Gastrocnemius medialis (tissue), 4 donors: Measurements from ENCODE around the gene RPS5.

Source experiments
- CTCF ChIP-seq, 5 experiments: fragments of 450-650 bp in 3 of 5; fragments of 200-600 bp in 2 of 5; sonication (generic) in 2 of 5; IDR thresholded peaks in 4 of 5; conservative IDR thresholded peaks in 1 of 5; 1 replicate in 4 of 5; 2 replicates in 1 of 5; pipeline ENCODE4 v1.5.1; 2016 to 2019; ENCODE audit warnings: antibody characterized with exemption in 5 of 5, mild to moderate bottlenecking in 3 of 5, moderate library complexity in 3 of 5
- POLR2A ChIP-seq, 2 donors: fragments of 450-650 bp; IDR thresholded peaks; one replicate each; pipeline ENCODE4 v1.6.1; 2017; ENCODE audit warnings: antibody characterized with exemption in 2 of 2, mild to moderate bottlenecking in 2 of 2, moderate library complexity in 2 of 2

DNA sequence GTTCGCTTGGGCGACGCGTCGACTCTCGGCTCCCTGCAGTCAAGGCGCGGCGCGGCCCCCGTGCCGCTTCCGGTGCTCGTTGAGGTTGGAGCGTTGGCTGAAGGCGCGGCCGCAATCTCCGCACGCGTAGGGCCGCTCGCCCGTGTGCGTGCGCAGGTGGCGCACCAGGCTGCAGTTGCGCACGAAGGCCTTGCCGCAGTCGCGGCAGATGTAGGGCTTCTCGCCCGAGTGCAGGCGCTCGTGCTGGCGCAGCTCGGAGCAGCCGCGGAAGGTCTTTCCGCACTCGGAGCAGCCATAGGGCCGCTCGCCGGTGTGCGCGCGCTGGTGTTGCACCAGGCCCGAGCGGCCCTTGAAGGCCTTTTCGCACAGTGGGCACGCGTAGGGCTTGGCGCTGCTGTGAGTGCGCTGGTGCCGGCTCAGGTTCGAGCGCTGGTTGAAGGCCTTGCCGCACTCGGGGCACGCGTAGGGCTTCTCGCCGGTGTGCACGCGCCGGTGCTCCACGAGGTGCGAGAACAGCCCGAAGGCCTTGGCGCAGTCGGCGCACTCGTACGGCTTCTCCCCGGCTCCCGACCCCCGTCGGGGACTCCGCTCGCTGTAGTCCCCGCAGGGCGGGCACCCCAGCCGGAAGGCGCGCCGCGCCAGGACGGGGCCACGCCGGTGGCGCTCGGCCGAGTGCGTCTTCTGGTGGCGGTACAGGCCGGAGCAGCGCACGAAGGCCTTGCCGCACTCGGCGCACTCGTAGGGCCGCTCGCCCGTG is 19.2 kb upstream of the RPS5 start:
- TF ChIP-seq CTCF (IDR thresholded peaks at IDR 0.05 in 4 of 5, conservative IDR thresholded peaks at IDR 0.05 in 1 of 5) (no peak), POLR2A (IDR thresholded peaks at IDR 0.05) (no peak)
